ENCODE data around the gene FOLR2. TPM values are rescaled to one million over a fixed set of nuclear protein-coding genes. Genes with fewer than 3 reads are reported as not detected.

The FOLR2 gene
- total and polyA plus RNA-seq, 2 experiments from 2014 or later = not detected

GRCh38 chr11:72245263-72245816, 28.7 kb downstream of the FOLR2 start:
- TF ChIP-seq POLR2AphosphoS5 (IDR thresholded peaks at IDR 0.05; ENCODE audit: low read depth) = no peak
- TF ChIP-seq CTCF (conservative IDR thresholded peaks at IDR 0.05; ENCODE audit: low read depth in 2 of 2) = no peak
- no peak for TF ChIP-seq REST (IDR thresholded peaks at IDR 0.05; ENCODE audit: unreplicated experiment)
- no peak for TF ChIP-seq ZNF331 (CRISPR knock-in tag; IDR thresholded peaks at IDR 0.05; ENCODE audit: low read depth)
- TF ChIP-seq ZNF114 (CRISPR knock-in tag; IDR thresholded peaks at IDR 0.05) = no peak
- TF ChIP-seq EZH2 (IDR thresholded peaks at IDR 0.05; ENCODE audit: low read depth, unreplicated experiment) = peak; percentile 83
- TF ChIP-seq JUNB (IDR thresholded peaks at IDR 0.05; ENCODE audit: unreplicated experiment) = no peak
- no peak for TF ChIP-seq EZH2phosphoT487 (IDR thresholded peaks at IDR 0.05; ENCODE audit: unreplicated experiment)
- TF ChIP-seq ZNF462 (CRISPR knock-in tag; IDR thresholded peaks at IDR 0.05) = no peak
- ATAC-seq (no peak), DNase-seq (ENCODE audit: low spot score) (peak; percentile 32)
- Histone ChIP-seq H3K4me3 (peak overlapping the region; percentile 84), H2AFZ (peak overlapping the region; percentile 98), H3K9me2 (ENCODE audit: insufficient read depth) (no peaks in the 10 kb centered on the region), H3K79me2 (replicated peaks; ENCODE audit: insufficient read depth) (no peaks in the 10 kb centered on the region), H3K27ac (ENCODE audit: low read depth) (no peak overlapping the region), H3K4me2 (peak overlapping the region; percentile 96), H4K20me1 (replicated peaks; ENCODE audit: insufficient read depth) (peaks cover 10% of the 10 kb centered on the region), H3K4me1 (ENCODE audit: insufficient read depth) (peaks cover 21% of the 10 kb centered on the region), H3K36me3 (ENCODE audit: insufficient read depth) (no peaks in the 10 kb centered on the region), H3F3A (replicated peaks; ENCODE audit: low read depth) (0 out of 2 replicates have a peak, but pooled peaks cover 9% of the 10 kb centered on the region), H3K27me3 (ENCODE audit: insufficient read depth) (peaks cover 98% of the 10 kb centered on the region)
- peaks cover 4% of the 10 kb centered on the region; the same call in 2 of the 3 replicates for H3K9me3 Mint-ChIP-seq
- H3K27me3 Mint-ChIP-seq (ENCODE audit: insufficient read depth, low read depth, poor library complexity) = peaks cover 35% of the 10 kb centered on the region
- H3K36me3 Mint-ChIP-seq (ENCODE audit: low read depth) = no peaks in the 10 kb centered on the region; the same call in 2 of the 3 replicates
- no peak overlapping the region for H3K4me3 Mint-ChIP-seq
- H3K27ac Mint-ChIP-seq = no peak overlapping the region
- H3K4me1 Mint-ChIP-seq = peaks cover 28% of the 10 kb centered on the region

All from GM23338 (cell line).